ENCODE results near the gene MRPL20. TPM values are rescaled to one million over a fixed set of nuclear protein-coding genes. Genes with fewer than 3 reads are reported as not detected.

MRPL20 gene
- total and polyA plus RNA-seq, 9 of the 15 experiments (the other 6 are each of a cell fraction or from before 2014, with no cell fraction given) = 180 to 671 (median 229) TPM

DNA sequence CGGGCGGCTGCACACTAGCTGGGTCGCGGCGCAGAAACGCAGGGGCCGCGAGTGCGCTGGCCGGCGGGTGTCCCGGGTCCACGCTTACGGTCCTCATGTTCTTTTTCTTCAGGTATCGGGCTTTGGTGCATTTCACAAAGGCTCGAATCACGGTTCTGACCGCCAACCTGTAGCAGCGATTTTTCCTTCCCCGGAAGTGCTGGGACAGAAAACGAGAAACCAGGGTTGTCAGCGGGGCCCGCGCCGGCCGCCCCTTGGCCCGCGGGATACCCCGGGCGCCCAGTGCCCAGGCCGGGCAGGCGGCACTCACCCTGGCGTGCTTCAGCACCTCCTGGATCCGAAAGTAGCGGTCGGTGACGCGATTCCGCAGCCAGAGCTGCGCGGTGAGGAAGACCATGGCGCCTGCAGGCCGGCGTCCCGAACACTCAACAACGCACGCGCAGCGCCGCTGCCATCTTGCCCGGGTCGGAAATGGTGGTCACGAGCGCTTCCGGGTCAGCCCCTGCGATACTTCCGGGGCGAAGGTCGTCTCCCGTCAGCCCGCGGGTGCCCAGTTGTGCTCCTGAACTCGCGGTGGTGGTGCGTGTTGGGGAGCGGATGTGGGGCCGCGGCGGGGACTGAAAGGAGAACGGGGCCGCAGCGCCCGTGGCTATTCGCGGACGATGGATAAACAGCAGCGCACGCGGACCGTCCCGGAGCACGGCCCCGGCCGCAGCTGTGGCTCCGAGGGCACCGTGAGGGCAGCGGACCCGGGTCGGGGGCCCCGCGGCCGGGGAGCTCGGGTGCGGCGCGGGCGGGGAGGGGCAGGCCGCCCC, at the start of gene MRPL20 (continued):
- TF ChIP-seq, protein P1, sequence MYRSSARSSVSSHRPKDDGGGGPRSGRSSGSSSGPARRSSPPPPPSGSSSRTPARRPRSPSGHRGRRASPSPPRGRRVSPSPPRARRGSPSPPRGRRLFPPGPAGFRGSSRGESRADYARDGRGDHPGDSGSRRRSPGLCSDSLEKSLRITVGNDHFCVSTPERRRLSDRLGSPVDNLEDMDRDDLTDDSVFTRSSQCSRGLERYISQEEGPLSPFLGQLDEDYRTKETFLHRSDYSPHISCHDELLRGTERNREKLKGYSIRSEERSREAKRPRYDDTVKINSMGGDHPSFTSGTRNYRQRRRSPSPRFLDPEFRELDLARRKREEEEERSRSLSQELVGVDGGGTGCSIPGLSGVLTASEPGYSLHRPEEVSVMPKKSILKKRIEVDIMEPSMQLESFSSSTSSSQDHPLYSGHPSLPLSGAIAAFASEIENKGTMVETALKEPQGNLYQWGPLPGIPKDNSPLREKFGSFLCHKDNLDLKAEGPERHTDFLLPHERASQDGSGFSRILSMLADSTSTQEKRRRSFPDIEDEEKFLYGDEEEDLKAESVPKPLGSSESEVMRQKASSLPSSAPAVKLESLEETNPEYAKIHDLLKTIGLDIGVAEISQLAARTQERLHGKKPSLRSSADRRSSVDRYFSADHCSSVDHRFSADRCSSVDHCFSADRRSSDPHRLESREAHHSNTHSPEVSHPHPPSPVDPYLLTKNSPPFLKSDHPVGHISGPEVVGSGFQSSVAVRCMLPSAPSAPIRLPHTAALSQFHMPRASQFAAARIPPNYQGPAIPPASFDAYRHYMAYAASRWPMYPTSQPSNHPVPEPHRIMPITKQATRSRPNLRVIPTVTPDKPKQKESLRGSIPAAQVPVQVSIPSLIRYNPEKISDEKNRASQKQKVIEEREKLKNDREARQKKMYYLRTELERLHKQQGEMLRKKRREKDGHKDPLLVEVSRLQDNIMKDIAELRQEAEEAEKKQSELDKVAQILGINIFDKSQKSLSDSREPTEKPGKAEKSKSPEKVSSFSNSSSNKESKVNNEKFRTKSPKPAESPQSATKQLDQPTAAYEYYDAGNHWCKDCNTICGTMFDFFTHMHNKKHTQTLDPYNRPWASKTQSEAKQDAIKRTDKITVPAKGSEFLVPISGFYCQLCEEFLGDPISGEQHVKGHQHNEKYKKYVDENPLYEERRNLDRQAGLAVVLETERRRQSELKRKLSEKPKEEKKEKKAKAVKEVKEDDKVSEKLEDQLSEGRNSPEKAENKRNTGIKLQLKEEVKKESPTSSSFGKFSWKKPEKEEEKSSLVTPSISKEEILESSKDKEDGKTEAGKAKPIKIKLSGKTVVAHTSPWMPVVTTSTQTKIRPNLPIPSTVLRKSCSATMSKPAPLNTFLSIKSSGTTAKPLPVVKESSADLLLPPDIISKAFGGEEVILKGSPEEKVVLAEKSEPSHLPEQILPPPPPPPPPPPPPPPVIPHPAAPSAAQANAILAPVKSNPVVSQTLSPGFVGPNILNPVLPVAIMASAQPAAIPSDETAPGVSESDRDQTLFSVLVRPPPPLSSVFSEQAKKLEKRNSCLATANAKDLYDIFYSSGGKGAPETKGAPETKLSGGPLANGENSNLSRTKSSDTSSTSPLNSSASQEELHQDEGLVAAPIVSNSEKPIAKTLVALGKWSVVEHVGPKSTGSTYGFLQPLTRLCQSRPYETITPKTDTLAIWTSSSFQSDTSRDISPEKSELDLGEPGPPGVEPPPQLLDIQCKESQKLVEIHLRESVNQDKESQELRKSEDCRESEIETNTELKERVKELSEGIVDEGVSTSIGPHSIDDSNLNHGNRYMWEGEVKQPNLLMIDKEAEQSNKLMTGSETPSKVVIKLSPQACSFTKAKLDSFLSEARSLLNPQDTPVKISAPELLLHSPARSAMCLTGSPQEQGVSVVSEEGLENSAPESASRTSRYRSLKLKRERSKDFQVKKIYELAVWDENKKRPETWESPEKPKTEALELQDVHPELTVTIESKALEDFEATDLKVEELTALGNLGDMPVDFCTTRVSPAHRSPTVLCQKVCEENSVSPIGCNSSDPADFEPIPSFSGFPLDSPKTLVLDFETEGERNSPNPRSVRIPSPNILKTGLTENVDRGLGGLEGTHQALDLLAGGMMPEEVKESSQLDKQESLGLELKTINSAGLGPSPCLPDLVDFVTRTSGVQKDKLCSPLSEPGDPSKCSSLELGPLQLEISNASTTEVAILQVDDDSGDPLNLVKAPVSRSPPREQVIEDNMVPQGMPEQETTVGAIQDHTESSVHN (IDR thresholded peaks at IDR 0.05; ENCODE audit: borderline replicate concordance in 1 of 2, low read depth in 1 of 2) = no peak
- TF ChIP-seq PHF21A (IDR thresholded peaks at IDR 0.05; ENCODE audit: borderline replicate concordance, low read depth) (no peak), ZNF197 (CRISPR knock-in tag; IDR thresholded peaks at IDR 0.05; ENCODE audit: low read depth) (no peak), SMARCB1 (IDR thresholded peaks at IDR 0.05; ENCODE audit: insufficient read length, low read depth) (no peak), ZFPM2 (CRISPR knock-in tag; IDR thresholded peaks at IDR 0.05) (no peak), CCAR2 (IDR thresholded peaks at IDR 0.05; ENCODE audit: low read depth, low read length) (no peak), BRD9 (IDR thresholded peaks at IDR 0.05; ENCODE audit: low read depth, partially characterized antibody) (no peak), ZNF347 (CRISPR knock-in tag; IDR thresholded peaks at IDR 0.05; ENCODE audit: low read depth) (no peak), TAF1 (IDR thresholded peaks at IDR 0.05; ENCODE audit: control insufficient read depth, extremely low read depth, insufficient read depth, low read length, severe bottlenecking) (peak; percentile 99), ZNF224 (CRISPR knock-in tag; IDR thresholded peaks at IDR 0.05) (0 out of 2 replicates have a peak, but pooled peaks have one; percentile 19), MEF2D (tag; conservative IDR thresholded peaks at IDR 0.05; ENCODE audit: low read depth) (no peak), ZEB2 (IDR thresholded peaks at IDR 0.05) (no peak), ZNF766 (CRISPR knock-in tag; conservative IDR thresholded peaks at IDR 0.05) (peak; percentile 85)
- TF ChIP-seq, protein P2, sequence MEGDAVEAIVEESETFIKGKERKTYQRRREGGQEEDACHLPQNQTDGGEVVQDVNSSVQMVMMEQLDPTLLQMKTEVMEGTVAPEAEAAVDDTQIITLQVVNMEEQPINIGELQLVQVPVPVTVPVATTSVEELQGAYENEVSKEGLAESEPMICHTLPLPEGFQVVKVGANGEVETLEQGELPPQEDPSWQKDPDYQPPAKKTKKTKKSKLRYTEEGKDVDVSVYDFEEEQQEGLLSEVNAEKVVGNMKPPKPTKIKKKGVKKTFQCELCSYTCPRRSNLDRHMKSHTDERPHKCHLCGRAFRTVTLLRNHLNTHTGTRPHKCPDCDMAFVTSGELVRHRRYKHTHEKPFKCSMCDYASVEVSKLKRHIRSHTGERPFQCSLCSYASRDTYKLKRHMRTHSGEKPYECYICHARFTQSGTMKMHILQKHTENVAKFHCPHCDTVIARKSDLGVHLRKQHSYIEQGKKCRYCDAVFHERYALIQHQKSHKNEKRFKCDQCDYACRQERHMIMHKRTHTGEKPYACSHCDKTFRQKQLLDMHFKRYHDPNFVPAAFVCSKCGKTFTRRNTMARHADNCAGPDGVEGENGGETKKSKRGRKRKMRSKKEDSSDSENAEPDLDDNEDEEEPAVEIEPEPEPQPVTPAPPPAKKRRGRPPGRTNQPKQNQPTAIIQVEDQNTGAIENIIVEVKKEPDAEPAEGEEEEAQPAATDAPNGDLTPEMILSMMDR (IDR thresholded peaks at IDR 0.05 in 2 of 3, conservative IDR thresholded peaks at IDR 0.05 in 1 of 3; ENCODE audit: insufficient read depth in 2 of 3, low read depth in 1 of 3, low read length in 3 of 3) = 0 out of 6 replicates have a peak, but pooled peaks of 1 of the 3 experiments have one; percentile 9
- TF ChIP-seq, protein P3, sequence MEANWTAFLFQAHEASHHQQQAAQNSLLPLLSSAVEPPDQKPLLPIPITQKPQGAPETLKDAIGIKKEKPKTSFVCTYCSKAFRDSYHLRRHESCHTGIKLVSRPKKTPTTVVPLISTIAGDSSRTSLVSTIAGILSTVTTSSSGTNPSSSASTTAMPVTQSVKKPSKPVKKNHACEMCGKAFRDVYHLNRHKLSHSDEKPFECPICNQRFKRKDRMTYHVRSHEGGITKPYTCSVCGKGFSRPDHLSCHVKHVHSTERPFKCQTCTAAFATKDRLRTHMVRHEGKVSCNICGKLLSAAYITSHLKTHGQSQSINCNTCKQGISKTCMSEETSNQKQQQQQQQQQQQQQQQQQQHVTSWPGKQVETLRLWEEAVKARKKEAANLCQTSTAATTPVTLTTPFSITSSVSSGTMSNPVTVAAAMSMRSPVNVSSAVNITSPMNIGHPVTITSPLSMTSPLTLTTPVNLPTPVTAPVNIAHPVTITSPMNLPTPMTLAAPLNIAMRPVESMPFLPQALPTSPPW (CRISPR knock-in tag; IDR thresholded peaks at IDR 0.05) = peak; percentile 71
